Mammary epithelial cell (primary cell): ENCODE data around the gene FAM120B.

ENCODE experiments used
- EZH2 ChIP-seq: IDR thresholded peaks from 2 replicates; pipeline ENCODE4 v1.6.1; 2012; ENCODE audit warnings: low read length, inconsistent platforms, borderline replicate concordance
- TF ChIP-seq, protein P1 (sequence below), 2 donors: IDR thresholded peaks in 1 of 2; conservative IDR thresholded peaks in 1 of 2; 2 replicates each; pipeline ENCODE4 v1.5.1; 2011 to 2012; ENCODE audit warnings: inconsistent platforms in 2 of 2, low read length in 2 of 2, mild to moderate bottlenecking in 2 of 2, control low read depth in 1 of 2, low read depth in 1 of 2; ENCODE audit not compliant: insufficient read depth in 1 of 2; ENCODE audit errors: extremely low read depth in 1 of 2

DNA sequence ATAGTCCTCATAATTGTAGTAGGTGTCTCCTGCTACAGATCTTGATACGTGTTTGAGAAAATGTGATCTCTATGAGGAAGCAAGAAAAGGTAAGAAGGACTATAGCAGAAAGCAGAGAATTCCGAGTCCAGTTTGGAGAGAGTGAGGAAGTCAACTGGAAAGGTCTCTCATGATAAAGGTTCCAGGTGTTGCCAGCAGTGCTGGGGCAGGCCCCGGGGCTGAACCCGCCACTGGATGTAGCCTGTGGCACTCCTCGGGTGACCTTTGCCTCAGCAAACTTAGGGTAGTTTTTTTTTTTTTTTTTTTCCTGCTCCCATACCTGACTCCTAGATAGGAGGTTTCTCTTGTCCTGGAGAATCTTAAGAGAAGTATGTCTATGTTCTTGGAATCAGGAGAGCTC lies 62.8 kb downstream of the FAM120B start:
- TF ChIP-seq, protein P1, sequence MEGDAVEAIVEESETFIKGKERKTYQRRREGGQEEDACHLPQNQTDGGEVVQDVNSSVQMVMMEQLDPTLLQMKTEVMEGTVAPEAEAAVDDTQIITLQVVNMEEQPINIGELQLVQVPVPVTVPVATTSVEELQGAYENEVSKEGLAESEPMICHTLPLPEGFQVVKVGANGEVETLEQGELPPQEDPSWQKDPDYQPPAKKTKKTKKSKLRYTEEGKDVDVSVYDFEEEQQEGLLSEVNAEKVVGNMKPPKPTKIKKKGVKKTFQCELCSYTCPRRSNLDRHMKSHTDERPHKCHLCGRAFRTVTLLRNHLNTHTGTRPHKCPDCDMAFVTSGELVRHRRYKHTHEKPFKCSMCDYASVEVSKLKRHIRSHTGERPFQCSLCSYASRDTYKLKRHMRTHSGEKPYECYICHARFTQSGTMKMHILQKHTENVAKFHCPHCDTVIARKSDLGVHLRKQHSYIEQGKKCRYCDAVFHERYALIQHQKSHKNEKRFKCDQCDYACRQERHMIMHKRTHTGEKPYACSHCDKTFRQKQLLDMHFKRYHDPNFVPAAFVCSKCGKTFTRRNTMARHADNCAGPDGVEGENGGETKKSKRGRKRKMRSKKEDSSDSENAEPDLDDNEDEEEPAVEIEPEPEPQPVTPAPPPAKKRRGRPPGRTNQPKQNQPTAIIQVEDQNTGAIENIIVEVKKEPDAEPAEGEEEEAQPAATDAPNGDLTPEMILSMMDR (conservative IDR thresholded peaks at IDR 0.05 in 1 of 2, IDR thresholded peaks at IDR 0.05 in 1 of 2; ENCODE audit: extremely low read depth in 1 of 2, insufficient read depth in 1 of 2, low read depth in 1 of 2, low read length in 2 of 2): no peak
- no peak for TF ChIP-seq EZH2
